ENCODE data around the gene GSTO2. TPM values are rescaled to one million over a fixed set of nuclear protein-coding genes. Genes with fewer than 3 reads are reported as not detected.

The GSTO2 gene
- total RNA-seq, 1 donor from 2014 or later, result 0.58 TPM

GRCh38 chr10:104254493-104255310 lies 14.3 kb upstream of the GSTO2 start, which contains the start of gene GSTO1:
Gene GSTO1 (plus strand): TSS chr10:104254892. CDS start chr10:104254929, 37 bp downstream.
- no peaks in the 10 kb centered on the region for H3K9me3 Mint-ChIP-seq
- peaks cover 37% of the 10 kb centered on the region for H3K4me1 Mint-ChIP-seq
- peaks cover 5% of the 10 kb centered on the region for H3K36me3 Mint-ChIP-seq (ENCODE audit: low read depth)
- TF ChIP-seq, protein P1, sequence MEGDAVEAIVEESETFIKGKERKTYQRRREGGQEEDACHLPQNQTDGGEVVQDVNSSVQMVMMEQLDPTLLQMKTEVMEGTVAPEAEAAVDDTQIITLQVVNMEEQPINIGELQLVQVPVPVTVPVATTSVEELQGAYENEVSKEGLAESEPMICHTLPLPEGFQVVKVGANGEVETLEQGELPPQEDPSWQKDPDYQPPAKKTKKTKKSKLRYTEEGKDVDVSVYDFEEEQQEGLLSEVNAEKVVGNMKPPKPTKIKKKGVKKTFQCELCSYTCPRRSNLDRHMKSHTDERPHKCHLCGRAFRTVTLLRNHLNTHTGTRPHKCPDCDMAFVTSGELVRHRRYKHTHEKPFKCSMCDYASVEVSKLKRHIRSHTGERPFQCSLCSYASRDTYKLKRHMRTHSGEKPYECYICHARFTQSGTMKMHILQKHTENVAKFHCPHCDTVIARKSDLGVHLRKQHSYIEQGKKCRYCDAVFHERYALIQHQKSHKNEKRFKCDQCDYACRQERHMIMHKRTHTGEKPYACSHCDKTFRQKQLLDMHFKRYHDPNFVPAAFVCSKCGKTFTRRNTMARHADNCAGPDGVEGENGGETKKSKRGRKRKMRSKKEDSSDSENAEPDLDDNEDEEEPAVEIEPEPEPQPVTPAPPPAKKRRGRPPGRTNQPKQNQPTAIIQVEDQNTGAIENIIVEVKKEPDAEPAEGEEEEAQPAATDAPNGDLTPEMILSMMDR (conservative IDR thresholded peaks at IDR 0.05), result no peak
- H3K4me3 Mint-ChIP-seq, result peak within 1 kb of the TSS; percentile 93
- peak; percentile 34 for DNase-seq (ENCODE audit: low read depth, low spot score)
- peak within 1 kb of the TSS; percentile 96 for H3K27ac Mint-ChIP-seq (ENCODE audit: unreplicated experiment)
- H3K27me3 Mint-ChIP-seq (ENCODE audit: low read depth), result peaks cover 14% of the 10 kb centered on the region

GRCh38 chr10:104255311-104255981 lies 13.5 kb upstream of the GSTO2 start:
- no peaks in the 10 kb centered on the region for H3K9me3 Mint-ChIP-seq
- H3K27ac Mint-ChIP-seq (ENCODE audit: unreplicated experiment), result peak overlapping the region; percentile 58
- H3K4me3 Mint-ChIP-seq, result peak overlapping the region; percentile 93
- H3K27me3 Mint-ChIP-seq (ENCODE audit: low read depth), result peaks cover 11% of the 10 kb centered on the region
- no peak for DNase-seq (ENCODE audit: low read depth, low spot score)
- H3K4me1 Mint-ChIP-seq, result peaks cover 35% of the 10 kb centered on the region
- TF ChIP-seq, protein P1 (conservative IDR thresholded peaks at IDR 0.05), result no peak
- H3K36me3 Mint-ChIP-seq (ENCODE audit: low read depth), result peaks cover 5% of the 10 kb centered on the region

DNA sequence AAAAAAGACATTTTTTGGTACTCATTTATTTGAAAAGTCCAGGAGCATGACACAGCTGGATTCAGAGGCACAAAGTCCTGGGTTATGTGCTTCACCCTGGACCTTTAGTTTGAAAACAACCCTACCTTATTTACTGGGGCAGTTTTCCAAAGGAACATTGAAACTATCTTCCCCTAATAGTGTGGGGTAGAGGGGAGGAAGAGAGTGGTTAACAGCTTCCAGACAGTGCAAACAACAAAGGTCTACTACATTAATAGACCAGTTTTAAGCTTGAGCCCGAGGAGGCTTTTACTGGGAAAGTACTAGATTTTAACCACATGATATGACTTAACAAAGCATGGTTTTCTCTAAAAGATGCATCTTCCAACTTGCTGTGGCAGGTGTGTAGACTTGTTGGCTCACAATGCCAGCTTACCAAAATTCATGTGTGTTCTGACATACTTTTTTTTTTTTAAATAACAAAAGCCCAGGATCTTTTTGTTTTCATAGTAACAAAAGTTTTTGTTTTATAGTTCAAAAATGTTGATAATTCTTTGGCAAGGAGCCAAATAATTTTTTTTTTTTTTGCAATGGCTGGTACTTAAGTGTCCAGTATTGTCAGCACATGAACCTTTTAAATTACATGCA lies 12.5 kb upstream of the GSTO2 start:
- Mint-ChIP-seq H3K4me3 (peak overlapping the region; percentile 93), H3K4me1 (peaks cover 29% of the 10 kb centered on the region), H3K9me3 (no peaks in the 10 kb centered on the region), H3K27me3 (ENCODE audit: low read depth) (peaks cover 11% of the 10 kb centered on the region), H3K27ac (ENCODE audit: unreplicated experiment) (no peak overlapping the region), H3K36me3 (ENCODE audit: low read depth) (peaks cover 5% of the 10 kb centered on the region)
- DNase-seq (ENCODE audit: low read depth, low spot score), result no peak
- TF ChIP-seq, protein P1 (conservative IDR thresholded peaks at IDR 0.05), result no peak

DNA sequence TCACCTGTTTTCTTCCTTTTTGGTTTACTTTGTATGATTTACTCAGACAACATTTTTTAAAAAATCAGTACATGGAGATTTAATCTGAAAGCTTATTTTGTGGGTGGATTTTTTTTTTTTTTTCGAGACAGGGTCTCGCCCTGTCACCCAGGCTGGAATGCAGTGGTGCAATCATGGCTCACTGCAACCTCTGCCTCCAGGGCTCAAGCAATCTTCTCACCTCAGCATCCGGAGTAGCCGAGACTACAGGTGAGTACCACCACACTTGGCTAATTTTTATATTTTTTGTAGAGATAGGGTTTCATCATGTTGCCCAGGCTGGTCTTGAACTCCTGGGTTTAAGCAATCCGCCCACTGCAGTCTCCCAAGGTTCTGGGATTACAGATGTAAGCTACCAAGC lies 11.7 kb upstream of the GSTO2 start:
- Mint-ChIP-seq H3K27me3 (ENCODE audit: low read depth) (peaks cover 11% of the 10 kb centered on the region), H3K36me3 (ENCODE audit: low read depth) (peaks cover 5% of the 10 kb centered on the region), H3K27ac (ENCODE audit: unreplicated experiment) (no peak overlapping the region), H3K9me3 (no peaks in the 10 kb centered on the region), H3K4me1 (peaks cover 29% of the 10 kb centered on the region), H3K4me3 (peak overlapping the region; percentile 48)
- TF ChIP-seq, protein P1 (conservative IDR thresholded peaks at IDR 0.05), result no peak
- DNase-seq (ENCODE audit: low read depth, low spot score), result no peak

- TF ChIP-seq, protein P1 (conservative IDR thresholded peaks at IDR 0.05), result no peak
- no peak for DNase-seq (ENCODE audit: low read depth, low spot score)
- H3K9me3 Mint-ChIP-seq, result no peaks in the 10 kb centered on the region
- peaks cover 27% of the 10 kb centered on the region for H3K4me1 Mint-ChIP-seq
- H3K36me3 Mint-ChIP-seq (ENCODE audit: low read depth), result peaks cover 5% of the 10 kb centered on the region
- H3K27me3 Mint-ChIP-seq (ENCODE audit: low read depth), result peaks cover 5% of the 10 kb centered on the region
- H3K4me3 Mint-ChIP-seq, result no peak overlapping the region
- H3K27ac Mint-ChIP-seq (ENCODE audit: unreplicated experiment), result no peak overlapping the region
These were observed 10.8 kb upstream of the GSTO2 start for GRCh38 chr10:104258209-104258608.
